SH-SY5Y (cell line): ENCODE measurements around the gene BICD2.

Source experiments
- GATA2 ChIP-seq: IDR thresholded peaks from 2 replicates; pipeline ENCODE4 v1.6.1; 2011; ENCODE audit warnings: mild to moderate bottlenecking, low read depth, low read length
- GATA3 ChIP-seq: IDR thresholded peaks from 2 replicates; pipeline ENCODE4 v1.6.1; 2011; ENCODE audit warnings: low read depth, mild to moderate bottlenecking, low read length, moderate library complexity

BICD2 gene

DNA sequence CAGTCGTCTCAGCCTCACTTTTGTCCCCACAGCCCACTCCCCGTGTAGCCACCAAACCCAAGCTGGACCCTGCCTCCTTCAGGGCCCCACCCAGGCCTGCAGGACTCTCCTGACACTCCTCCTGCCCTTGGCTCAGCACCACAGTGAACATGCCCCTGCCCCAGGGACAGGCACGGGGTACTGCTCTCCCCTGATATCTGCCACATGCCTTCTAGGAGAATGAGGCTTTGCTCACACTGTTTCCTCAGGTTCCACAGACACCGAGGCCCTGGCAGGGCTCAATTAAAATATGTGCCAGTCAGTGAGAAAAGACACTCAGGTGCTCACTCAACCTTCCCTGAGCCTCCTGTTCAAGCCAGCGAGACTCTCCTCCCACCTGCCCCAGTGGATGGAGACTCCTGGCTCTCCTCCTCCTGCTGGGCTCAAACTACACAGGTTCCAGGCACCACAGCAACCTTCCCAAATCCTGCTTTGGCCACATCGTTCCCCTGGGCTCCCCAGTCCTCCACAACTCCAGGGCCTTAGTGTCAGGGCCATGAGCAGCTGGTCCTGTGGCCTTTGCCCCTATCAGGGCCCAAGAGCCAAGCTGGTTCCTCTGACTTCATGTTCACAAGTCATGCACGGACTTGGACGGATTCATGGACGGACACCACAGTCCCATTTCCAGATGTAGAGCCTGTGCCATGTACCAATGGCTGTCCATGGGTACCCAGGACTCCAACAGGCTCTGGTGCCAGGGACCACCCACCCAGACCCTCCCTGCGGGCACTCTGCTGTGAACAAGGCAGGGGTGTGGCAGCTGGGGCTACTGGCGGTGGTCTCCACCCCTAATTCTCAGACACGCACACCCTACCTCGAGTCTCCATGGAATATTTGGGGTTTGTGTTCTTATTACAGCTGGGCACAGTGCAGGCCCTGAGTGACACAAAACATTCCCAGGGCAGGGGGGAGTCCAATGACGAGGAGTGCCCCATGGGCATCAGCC, 36.6 kb downstream of the BICD2 start:
- no peak for TF ChIP-seq GATA2
- no peak for TF ChIP-seq GATA3

GRCh38 chr9:92726971-92727715, 37.5 kb downstream of the BICD2 start:
- no peak for TF ChIP-seq GATA3
- no peak for TF ChIP-seq GATA2

DNA sequence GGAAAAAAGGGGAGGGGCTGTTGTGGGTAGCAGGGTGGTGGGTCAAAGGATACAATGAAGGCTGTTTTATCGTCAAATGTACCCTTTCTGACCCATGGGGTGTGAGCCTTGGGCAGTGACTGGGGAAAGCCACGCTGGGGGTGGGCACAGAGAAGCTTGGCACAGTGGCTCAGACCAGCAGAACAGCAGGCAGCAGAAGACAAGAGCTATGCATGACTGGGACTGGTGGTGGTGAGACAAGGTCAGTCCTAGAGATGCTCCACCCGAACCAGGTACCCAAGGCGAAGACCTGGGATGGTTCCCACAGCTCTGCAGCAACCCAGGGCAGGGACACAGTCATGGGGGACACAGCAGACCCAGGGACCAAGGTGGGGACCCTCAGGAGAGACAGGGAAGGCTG, 38.3 kb downstream of the BICD2 start:
- TF ChIP-seq GATA2 (no peak), GATA3 (no peak)

- no peak for TF ChIP-seq GATA2
- TF ChIP-seq GATA3, result no peak
Measured at GRCh38 chr9:92725766-92726165, 38.9 kb downstream of the BICD2 start.

- TF ChIP-seq GATA2 (no peak), GATA3 (no peak)
Measured at GRCh38 chr9:92725266-92725545, 39.4 kb downstream of the BICD2 start.

GRCh38 chr9:92724528-92725265, 39.9 kb downstream of the BICD2 start:
- TF ChIP-seq GATA2, result no peak
- TF ChIP-seq GATA3, result no peak

- TF ChIP-seq GATA3 (no peak), GATA2 (no peak)
Measured at GRCh38 chr9:92723801-92724323, 40.8 kb downstream of the BICD2 start.

GRCh38 chr9:92723299-92723625, 41.4 kb downstream of the BICD2 start:
- no peak for TF ChIP-seq GATA2
- TF ChIP-seq GATA3, result no peak

DNA sequence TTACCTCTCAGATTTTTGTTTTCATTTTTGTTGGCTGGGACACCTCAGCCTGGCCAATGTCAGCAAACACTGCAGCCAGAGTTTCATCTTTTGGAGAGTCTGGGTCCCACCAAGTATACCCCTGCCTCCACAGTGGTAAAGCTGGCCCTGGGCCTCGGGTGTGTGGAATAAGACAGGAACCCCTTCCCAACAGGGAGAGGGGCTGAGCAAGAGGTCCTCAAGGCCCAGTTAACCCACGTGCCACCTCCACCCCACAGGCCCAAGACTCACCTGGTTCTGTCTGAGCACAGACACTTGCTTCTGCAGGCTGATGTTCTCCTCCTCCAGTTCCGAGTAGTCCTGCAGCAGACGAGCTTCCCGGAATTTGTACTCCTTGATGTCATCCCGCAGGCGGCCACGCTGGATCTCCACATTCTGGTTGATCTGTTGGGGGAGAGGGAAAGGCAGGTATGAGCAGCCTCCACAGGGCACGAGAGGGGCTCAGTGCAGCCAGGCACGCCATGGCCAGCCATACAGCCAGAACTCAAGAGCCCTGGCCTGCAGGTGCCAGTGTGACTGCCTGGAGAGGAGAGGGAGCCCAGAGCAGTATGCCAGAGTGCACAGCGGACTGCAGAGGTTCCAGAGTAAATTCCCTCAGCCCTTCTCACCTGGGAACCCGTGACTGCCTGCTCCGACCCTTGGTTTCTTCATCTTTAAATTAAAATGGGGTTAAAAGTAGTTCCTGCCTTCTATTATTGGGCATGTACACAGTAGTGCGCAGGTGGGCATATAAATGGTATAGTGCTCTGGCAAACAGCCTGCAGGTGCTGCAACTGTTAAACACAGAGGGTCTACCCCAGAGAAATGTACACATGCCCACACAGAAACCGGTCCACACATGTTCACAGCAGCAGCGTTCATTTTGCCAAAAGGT, 42.0 kb downstream of the BICD2 start:
- TF ChIP-seq GATA2 (no peak), GATA3 (no peak)

DNA sequence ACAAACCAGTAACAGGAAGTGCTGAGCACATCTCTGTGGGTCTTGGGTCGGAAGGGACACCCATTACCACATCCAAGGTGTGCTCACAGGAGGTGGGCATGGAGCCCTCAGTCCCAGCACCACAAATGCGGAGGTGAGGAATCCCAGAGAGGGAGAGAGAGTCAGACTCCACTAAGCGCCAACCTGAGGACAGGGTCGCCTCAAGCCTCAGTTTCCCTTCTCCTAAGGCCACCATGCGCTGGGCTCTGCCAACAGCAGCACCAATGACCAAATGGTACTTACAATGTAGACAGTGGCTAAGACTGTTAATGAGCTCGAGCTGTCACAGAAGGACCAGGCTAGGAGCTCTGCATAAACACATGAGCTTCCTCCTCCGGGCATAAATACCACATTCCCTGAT, 43.1 kb downstream of the BICD2 start:
- no peak for TF ChIP-seq GATA2
- no peak for TF ChIP-seq GATA3

GRCh38 chr9:92720807-92721535, 43.7 kb downstream of the BICD2 start:
- TF ChIP-seq GATA3 (no peak), GATA2 (no peak)

DNA sequence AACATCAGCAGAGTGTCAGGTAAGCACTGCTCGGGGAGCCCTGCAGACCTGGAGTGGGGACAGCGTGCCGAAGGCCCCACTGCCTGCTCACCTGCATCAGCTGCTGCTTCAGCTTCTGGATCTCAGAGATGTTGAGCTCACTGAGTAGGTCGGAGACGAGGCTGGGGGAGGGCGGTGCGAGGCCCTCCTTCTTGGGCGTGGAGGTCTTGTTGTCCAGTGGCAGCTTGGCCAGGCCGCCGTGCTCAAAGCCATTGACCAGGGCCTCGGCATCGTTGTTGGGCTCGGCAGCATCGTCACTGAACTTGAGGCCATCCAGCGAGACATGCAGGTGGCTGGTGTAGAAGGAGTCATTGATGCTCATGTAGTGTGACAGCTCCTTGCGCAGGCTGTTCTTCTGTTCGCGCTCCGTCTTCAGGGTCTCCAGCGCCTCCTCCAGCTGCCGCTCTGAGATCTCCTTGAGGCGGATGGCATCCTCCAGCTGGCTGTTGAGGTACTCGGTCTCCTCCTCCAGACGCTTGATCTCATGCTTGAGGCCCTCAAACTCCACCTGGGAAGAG, 44.3 kb downstream of the BICD2 start:
- TF ChIP-seq GATA2 (no peak), GATA3 (no peak)
